ENCODE results near the gene RMND1.

Gene RMND1

GRCh38 chr6:151494235-151494935 is 42.5 kb upstream of the RMND1 start:
- no peak overlapping the region for H3K4ac ChIP-seq (ENCODE audit: low read depth, low read length)
- H2BK15ac ChIP-seq (replicated peaks; ENCODE audit: low read depth) = no peak overlapping the region
- H2BK5ac ChIP-seq (ENCODE audit: low read length) = no peak overlapping the region
- no peaks in the 10 kb centered on the region for H3K27me3 ChIP-seq (ENCODE audit: insufficient read depth, low read length, poor library complexity)
- peak overlapping the region; percentile 73 for H3K56ac ChIP-seq (ENCODE audit: low read length)
- no peak overlapping the region for H2BK120ac ChIP-seq (ENCODE audit: low read depth, low read length)
- WGBS (ENCODE audit: extremely low coverage, insufficient coverage, low lambda C conversion rate) = no CpG with 5 or more reads among the region's 43 CpGs
- no peak overlapping the region for H3K23ac ChIP-seq (ENCODE audit: low read length)
- no peaks in the 10 kb centered on the region for H3K36me3 ChIP-seq (ENCODE audit: control insufficient read depth, insufficient read depth, low read length)
- peak overlapping the region; percentile 33 for H3K18ac ChIP-seq (ENCODE audit: low read length)
- H4K8ac ChIP-seq (ENCODE audit: low read depth, low read length) = no peak overlapping the region
- H4K5ac ChIP-seq (ENCODE audit: low read length) = no peak overlapping the region
- H3K79me2 ChIP-seq (ENCODE audit: control insufficient read depth, insufficient read depth, low read length) = no peaks in the 10 kb centered on the region
- H3K4me3 ChIP-seq (ENCODE audit: low read length) = peak overlapping the region; percentile 22
- H3K9ac ChIP-seq (ENCODE audit: low read length) = peak overlapping the region; percentile 53
- no peak overlapping the region for H3K27ac ChIP-seq (ENCODE audit: low read depth, low read length)
- H3K4me1 ChIP-seq (ENCODE audit: control insufficient read depth, low read depth, low read length) = no peaks in the 10 kb centered on the region
- peak overlapping the region; percentile 58 for H3K4me2 ChIP-seq (ENCODE audit: low read length)
- DNase-seq = peak; percentile 35
- no peaks in the 10 kb centered on the region for H3K79me1 ChIP-seq (ENCODE audit: low read length)
- H2AK5ac ChIP-seq (ENCODE audit: low read length) = no peak overlapping the region

DNA sequence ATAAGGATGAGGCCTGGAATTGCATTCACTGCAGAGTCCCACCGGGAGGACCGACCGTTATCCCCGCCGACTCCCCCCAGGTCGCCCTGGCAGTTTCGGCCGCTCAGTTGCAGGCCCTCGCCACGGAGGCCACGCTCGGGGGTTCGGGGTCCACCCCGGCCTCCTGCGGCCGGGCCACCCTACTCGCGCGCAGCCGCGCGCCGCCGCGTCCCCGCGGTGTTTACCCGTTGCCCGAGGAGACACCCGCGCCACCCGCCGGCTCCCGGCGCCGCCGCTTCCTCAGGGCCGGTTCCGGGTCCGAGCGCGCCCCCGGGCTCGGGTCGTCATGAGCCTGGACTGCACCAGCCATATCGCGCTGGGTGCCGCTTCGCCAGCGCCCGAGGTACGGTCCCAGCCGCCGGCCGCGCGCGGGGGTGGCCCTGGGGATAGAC is 41.9 kb upstream of the RMND1 start, which contains the start of gene CCDC170:
TSS of gene CCDC170 (plus strand) at position 214 of the 431 bp plus-strand sequence. CDS start at position 326, 112 bp downstream.
- H3K4me2 ChIP-seq (ENCODE audit: low read length) = peak within 1 kb of the TSS; percentile 58
- peak within 1 kb of the TSS; percentile 22 for H3K4me3 ChIP-seq (ENCODE audit: low read length)
- H2BK120ac ChIP-seq (ENCODE audit: low read depth, low read length) = no peak within 1 kb of the TSS
- H2BK15ac ChIP-seq (replicated peaks; ENCODE audit: low read depth) = no peak within 1 kb of the TSS
- no peak within 1 kb of the TSS for H3K23ac ChIP-seq (ENCODE audit: low read length)
- DNase-seq = peak; percentile 70
- no peaks in the 10 kb centered on the region for H3K27me3 ChIP-seq (ENCODE audit: insufficient read depth, low read length, poor library complexity)
- no peak within 1 kb of the TSS for H2BK5ac ChIP-seq (ENCODE audit: low read length)
- no peak within 1 kb of the TSS for H3K27ac ChIP-seq (ENCODE audit: low read depth, low read length)
- H3K56ac ChIP-seq (ENCODE audit: low read length) = peak within 1 kb of the TSS; percentile 73
- H4K8ac ChIP-seq (ENCODE audit: low read depth, low read length) = no peak within 1 kb of the TSS
- no CpG with 5 or more reads among the region's 58 CpGs for WGBS (ENCODE audit: extremely low coverage, insufficient coverage, low lambda C conversion rate)
- peak within 1 kb of the TSS; percentile 33 for H3K18ac ChIP-seq (ENCODE audit: low read length)
- no peak within 1 kb of the TSS for H3K4ac ChIP-seq (ENCODE audit: low read depth, low read length)
- peak within 1 kb of the TSS; percentile 53 for H3K9ac ChIP-seq (ENCODE audit: low read length)
- no peaks in the 10 kb centered on the region for H3K79me2 ChIP-seq (ENCODE audit: control insufficient read depth, insufficient read depth, low read length)
- H4K5ac ChIP-seq (ENCODE audit: low read length) = no peak within 1 kb of the TSS
- no peaks in the 10 kb centered on the region for H3K4me1 ChIP-seq (ENCODE audit: control insufficient read depth, low read depth, low read length)
- no peaks in the 10 kb centered on the region for H3K36me3 ChIP-seq (ENCODE audit: control insufficient read depth, insufficient read depth, low read length)
- no peaks in the 10 kb centered on the region for H3K79me1 ChIP-seq (ENCODE audit: low read length)
- H2AK5ac ChIP-seq (ENCODE audit: low read length) = no peak within 1 kb of the TSS

DNA sequence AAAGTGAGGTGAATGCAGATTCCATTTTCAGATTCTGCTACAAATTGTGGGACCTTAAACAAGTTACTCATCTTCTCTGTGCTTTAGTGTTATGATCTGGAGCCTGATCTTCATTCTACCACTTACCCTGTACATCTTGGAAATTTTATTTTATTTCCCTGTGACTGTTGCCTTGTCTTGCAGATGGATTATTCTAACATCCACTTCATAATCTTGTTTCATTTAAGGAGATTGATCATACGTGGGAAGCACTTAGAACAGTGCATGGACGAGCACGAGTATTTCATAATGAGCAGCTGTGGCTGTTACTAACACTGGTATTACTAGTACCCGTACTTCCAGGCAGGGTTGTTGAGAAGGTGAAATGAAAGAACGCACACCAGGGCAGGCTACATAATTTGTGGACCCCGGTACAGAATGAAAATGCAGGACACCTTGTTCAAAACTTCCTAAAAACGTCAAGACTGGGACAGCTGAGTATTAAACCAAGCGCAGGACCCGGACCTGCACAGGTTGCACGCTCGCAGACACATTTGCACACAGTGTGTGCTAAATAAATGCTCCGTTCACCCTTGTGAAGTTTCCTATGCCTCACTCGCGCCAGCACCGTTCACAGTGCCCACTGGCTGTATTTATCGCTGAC is 41.4 kb upstream of the RMND1 start:
- no peak overlapping the region for H4K5ac ChIP-seq (ENCODE audit: low read length)
- H3K79me1 ChIP-seq (ENCODE audit: low read length) = no peaks in the 10 kb centered on the region
- H3K4me3 ChIP-seq (ENCODE audit: low read length) = peak overlapping the region; percentile 22
- no peaks in the 10 kb centered on the region for H3K4me1 ChIP-seq (ENCODE audit: control insufficient read depth, low read depth, low read length)
- no peak overlapping the region for H4K8ac ChIP-seq (ENCODE audit: low read depth, low read length)
- no peak overlapping the region for H2BK120ac ChIP-seq (ENCODE audit: low read depth, low read length)
- H2AK5ac ChIP-seq (ENCODE audit: low read length) = no peak overlapping the region
- no peak overlapping the region for H3K27ac ChIP-seq (ENCODE audit: low read depth, low read length)
- no peaks in the 10 kb centered on the region for H3K79me2 ChIP-seq (ENCODE audit: control insufficient read depth, insufficient read depth, low read length)
- no peak overlapping the region for H2BK15ac ChIP-seq (replicated peaks; ENCODE audit: low read depth)
- peak overlapping the region; percentile 58 for H3K4me2 ChIP-seq (ENCODE audit: low read length)
- WGBS (ENCODE audit: extremely low coverage, insufficient coverage, low lambda C conversion rate) = no CpG with 5 or more reads among the region's 16 CpGs
- no peak overlapping the region for H2BK5ac ChIP-seq (ENCODE audit: low read length)
- peak overlapping the region; percentile 72 for H3K56ac ChIP-seq (ENCODE audit: low read length)
- H3K18ac ChIP-seq (ENCODE audit: low read length) = peak overlapping the region; percentile 33
- H3K27me3 ChIP-seq (ENCODE audit: insufficient read depth, low read length, poor library complexity) = no peaks in the 10 kb centered on the region
- no peak for DNase-seq
- no peaks in the 10 kb centered on the region for H3K36me3 ChIP-seq (ENCODE audit: control insufficient read depth, insufficient read depth, low read length)
- peak overlapping the region; percentile 53 for H3K9ac ChIP-seq (ENCODE audit: low read length)
- H3K4ac ChIP-seq (ENCODE audit: low read depth, low read length) = no peak overlapping the region
- no peak overlapping the region for H3K23ac ChIP-seq (ENCODE audit: low read length)

DNA sequence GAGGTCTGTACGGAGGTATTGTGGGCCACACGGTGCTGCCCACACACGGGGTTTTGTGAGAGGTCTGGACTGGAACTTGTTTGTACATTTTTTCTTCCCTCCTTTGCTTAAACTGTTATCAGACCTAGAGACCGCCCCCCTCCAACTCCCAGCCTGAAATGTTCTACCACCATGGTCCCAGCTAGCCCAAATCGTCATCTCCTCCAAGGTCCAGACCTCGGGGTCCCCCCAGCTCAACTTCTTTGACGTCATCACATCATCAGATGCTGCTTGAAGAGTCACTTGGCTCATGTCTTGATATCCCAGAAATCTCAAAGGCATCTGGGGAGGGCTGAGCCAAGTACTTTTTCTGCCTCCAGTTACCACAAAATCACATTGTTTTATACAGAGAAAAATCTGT is 39.1 kb upstream of the RMND1 start:
- no peak overlapping the region for H2BK15ac ChIP-seq (replicated peaks; ENCODE audit: low read depth)
- no peak overlapping the region for H3K4ac ChIP-seq (ENCODE audit: low read depth, low read length)
- no peaks in the 10 kb centered on the region for H3K27me3 ChIP-seq (ENCODE audit: insufficient read depth, low read length, poor library complexity)
- no peak overlapping the region for H3K23ac ChIP-seq (ENCODE audit: low read length)
- H2BK5ac ChIP-seq (ENCODE audit: low read length) = no peak overlapping the region
- H3K27ac ChIP-seq (ENCODE audit: low read depth, low read length) = no peak overlapping the region
- H3K56ac ChIP-seq (ENCODE audit: low read length) = no peak overlapping the region
- H3K4me3 ChIP-seq (ENCODE audit: low read length) = no peak overlapping the region
- no peak overlapping the region for H3K18ac ChIP-seq (ENCODE audit: low read length)
- no peaks in the 10 kb centered on the region for H3K36me3 ChIP-seq (ENCODE audit: control insufficient read depth, insufficient read depth, low read length)
- no peak overlapping the region for H3K4me2 ChIP-seq (ENCODE audit: low read length)
- no peak overlapping the region for H3K9ac ChIP-seq (ENCODE audit: low read length)
- H2AK5ac ChIP-seq (ENCODE audit: low read length) = no peak overlapping the region
- DNase-seq = no peak
- no peak overlapping the region for H4K5ac ChIP-seq (ENCODE audit: low read length)
- no peaks in the 10 kb centered on the region for H3K79me2 ChIP-seq (ENCODE audit: control insufficient read depth, insufficient read depth, low read length)
- no peaks in the 10 kb centered on the region for H3K4me1 ChIP-seq (ENCODE audit: control insufficient read depth, low read depth, low read length)
- no CpG with 5 or more reads among the region's 7 CpGs for WGBS (ENCODE audit: extremely low coverage, insufficient coverage, low lambda C conversion rate)
- no peak overlapping the region for H2BK120ac ChIP-seq (ENCODE audit: low read depth, low read length)
- no peaks in the 10 kb centered on the region for H3K79me1 ChIP-seq (ENCODE audit: low read length)
- no peak overlapping the region for H4K8ac ChIP-seq (ENCODE audit: low read depth, low read length)

DNA sequence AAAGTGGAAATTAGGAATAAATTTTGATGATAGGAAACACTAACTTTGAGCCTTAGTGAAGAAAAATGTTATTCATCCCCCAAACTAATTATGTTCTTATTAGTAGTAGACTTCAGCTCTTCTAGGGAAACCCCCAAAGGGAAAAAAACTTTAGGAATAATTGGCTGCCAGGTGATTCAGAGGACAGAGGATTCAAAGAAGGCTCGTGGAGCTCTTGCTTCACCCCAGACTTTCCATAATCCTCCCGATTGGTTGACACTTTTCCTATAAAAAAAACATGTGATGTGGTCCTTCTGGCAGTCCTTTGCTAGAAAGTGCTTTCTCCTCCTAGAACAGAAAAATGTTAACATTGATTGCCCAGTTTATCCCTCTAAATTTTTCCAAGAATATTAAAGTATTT is 36.3 kb upstream of the RMND1 start:
- Histone ChIP-seq H3K9ac (ENCODE audit: low read length) (no peak overlapping the region), H3K4ac (ENCODE audit: low read depth, low read length) (no peak overlapping the region), H3K4me1 (ENCODE audit: control insufficient read depth, low read depth, low read length) (no peaks in the 10 kb centered on the region), H3K27me3 (ENCODE audit: insufficient read depth, low read length, poor library complexity) (no peaks in the 10 kb centered on the region), H2BK15ac (replicated peaks; ENCODE audit: low read depth) (no peak overlapping the region), H3K18ac (ENCODE audit: low read length) (no peak overlapping the region), H3K56ac (ENCODE audit: low read length) (no peak overlapping the region), H3K4me2 (ENCODE audit: low read length) (no peak overlapping the region), H3K23ac (ENCODE audit: low read length) (no peak overlapping the region), H4K8ac (ENCODE audit: low read depth, low read length) (no peak overlapping the region), H3K79me2 (ENCODE audit: control insufficient read depth, insufficient read depth, low read length) (no peaks in the 10 kb centered on the region), H2AK5ac (ENCODE audit: low read length) (no peak overlapping the region), H3K4me3 (ENCODE audit: low read length) (no peak overlapping the region), H4K5ac (ENCODE audit: low read length) (no peak overlapping the region), H3K36me3 (ENCODE audit: control insufficient read depth, insufficient read depth, low read length) (no peaks in the 10 kb centered on the region), H2BK120ac (ENCODE audit: low read depth, low read length) (no peak overlapping the region), H3K79me1 (ENCODE audit: low read length) (no peaks in the 10 kb centered on the region), H3K27ac (ENCODE audit: low read depth, low read length) (no peak overlapping the region), H2BK5ac (ENCODE audit: low read length) (no peak overlapping the region)
- DNase-seq = no peak
- no CpG with 5 or more reads among the region's 2 CpGs for WGBS (ENCODE audit: extremely low coverage, insufficient coverage, low lambda C conversion rate)
